D341Med (cell line): ENCODE data around the gene CENPP.
"Not testable (repeated sequence)": the region's sequence is repeated elsewhere in the genome, so short reads cannot be mapped to it uniquely, and the experiment has no call there.

Source experiments
- DNase-seq: peaks from one replicate; pipeline ENCODE4 v3.0.0; 2012; ENCODE audit warnings: low spot score

The CENPP gene

GRCh38 chr9:92538541-92538940 is 212.8 kb downstream of the CENPP start:
- DNase-seq = no peak

GRCh38 chr9:92543972-92544371 is 218.2 kb downstream of the CENPP start:
- no peak for DNase-seq

- no peak for DNase-seq
Observed at GRCh38 chr9:92545002-92545510, 219.3 kb downstream of the CENPP start.

- no peak for DNase-seq
Observed at GRCh38 chr9:92547356-92547755, 221.6 kb downstream of the CENPP start.

GRCh38 chr9:92550765-92551164 is 225.0 kb downstream of the CENPP start:
- no peak for DNase-seq

GRCh38 chr9:92558612-92559374 is 233.0 kb downstream of the CENPP start:
- DNase-seq = no peak

- no peak for DNase-seq
Observed at GRCh38 chr9:92561374-92562330, 235.9 kb downstream of the CENPP start.

- no peak for DNase-seq
Observed at GRCh38 chr9:92562461-92562967, 236.8 kb downstream of the CENPP start.

- DNase-seq = no peak
Observed at GRCh38 chr9:92563116-92564100, 237.7 kb downstream of the CENPP start.

GRCh38 chr9:92564504-92564903 is 238.8 kb downstream of the CENPP start:
- DNase-seq = no peak

- DNase-seq = no peak
Observed at GRCh38 chr9:92564982-92565381, 239.2 kb downstream of the CENPP start.

- not testable (repeated sequence) for DNase-seq
Observed at GRCh38 chr9:92571871-92572270, 246.1 kb downstream of the CENPP start.

GRCh38 chr9:92573612-92574011 is 247.9 kb downstream of the CENPP start:
- DNase-seq = not testable (repeated sequence)

- DNase-seq = no peak
Observed at GRCh38 chr9:92576175-92576574, 250.4 kb downstream of the CENPP start.

- DNase-seq = no peak
Observed at GRCh38 chr9:92589923-92590322, 264.2 kb downstream of the CENPP start.

- no peak for DNase-seq
Observed at GRCh38 chr9:92590377-92590776, 264.6 kb downstream of the CENPP start.

GRCh38 chr9:92592537-92592936 is 266.8 kb downstream of the CENPP start:
- no peak for DNase-seq

GRCh38 chr9:92592946-92593861 is 267.5 kb downstream of the CENPP start:
- no peak for DNase-seq

GRCh38 chr9:92595075-92595474 is 269.3 kb downstream of the CENPP start:
- not testable (repeated sequence) for DNase-seq

GRCh38 chr9:92595930-92596329 is 270.2 kb downstream of the CENPP start:
- DNase-seq = no peak
